Activated B cell treated with CpG ODN at 0.5 μM for 24 hours (primary cell): ENCODE measurements around the gene SUGP2. TPM values are rescaled to one million over a fixed set of nuclear protein-coding genes. Genes with fewer than 3 reads are reported as not detected.
"Not testable (repeated sequence)": the region's sequence is repeated elsewhere in the genome, so short reads cannot be mapped to it uniquely, and the experiment has no call there.

Source experiments
- ATAC-seq: fragments of 200-7000 bp; cut with Tn5 transposase; one replicate; pipeline ENCODE4 v1.10.0; 2021; ENCODE audit warnings: low read depth, mild to moderate bottlenecking, moderate library complexity
- CTCF ChIA-PET: fragments of 350-600 bp; sonication (Branson Sonifier 250); formaldehyde crosslinking; loops from one replicate; lab custom pipeline; 2021; ENCODE audit warnings: antibody characterized with exemption; lab: Charles Lee
- POLR2A ChIA-PET: fragments of 350-600 bp; sonication (Branson Sonifier 250); formaldehyde crosslinking; loops from one replicate; lab custom pipeline; 2021; ENCODE audit warnings: antibody characterized with exemption; lab: Charles Lee
- DNase-seq: peaks from one replicate; pipeline ENCODE4 v3.0.0; 2022
- H3K27ac Mint-ChIP-seq: one replicate; pipeline ENCODE4 v1.8.0; 2020; ENCODE audit warnings: mixed read lengths
- H3K27me3 Mint-ChIP-seq: one replicate; pipeline ENCODE4 v1.8.0; 2021; ENCODE audit warnings: mixed read lengths
- H3K36me3 Mint-ChIP-seq: one replicate; pipeline ENCODE4 v1.8.0; 2021; ENCODE audit warnings: low read depth, mixed read lengths
- H3K4me1 Mint-ChIP-seq: one replicate; pipeline ENCODE4 v1.8.0; 2021; ENCODE audit warnings: mixed read lengths
- H3K4me3 Mint-ChIP-seq: one replicate; pipeline ENCODE4 v1.8.0; 2020; ENCODE audit warnings: mild to moderate bottlenecking, mixed read lengths
- H3K9me3 Mint-ChIP-seq: one replicate; pipeline ENCODE4 v1.8.0; 2020; ENCODE audit warnings: mixed read lengths
- intact Hi-C: fragments of 100-400 bp; cut with micrococcal nuclease; formaldehyde crosslinking; loops from one replicate; pipeline ENCODE4 v1.15.1; 2024
- total RNA-seq: library from RNA; stranded (reverse); gene quantifications from 2 replicates; pipeline ENCODE4 v1.2.3, GENCODE V29; 2022
- TF ChIP-seq, protein P1 (sequence below): fragments of 200-600 bp; IDR thresholded peaks from one replicate; pipeline ENCODE4 v1.8.0; 2022; ENCODE audit warnings: antibody characterized with exemption, mild to moderate bottlenecking

SUGP2 gene
- total RNA-seq, 1 donor from 2014 or later, result 122 TPM

DNA sequence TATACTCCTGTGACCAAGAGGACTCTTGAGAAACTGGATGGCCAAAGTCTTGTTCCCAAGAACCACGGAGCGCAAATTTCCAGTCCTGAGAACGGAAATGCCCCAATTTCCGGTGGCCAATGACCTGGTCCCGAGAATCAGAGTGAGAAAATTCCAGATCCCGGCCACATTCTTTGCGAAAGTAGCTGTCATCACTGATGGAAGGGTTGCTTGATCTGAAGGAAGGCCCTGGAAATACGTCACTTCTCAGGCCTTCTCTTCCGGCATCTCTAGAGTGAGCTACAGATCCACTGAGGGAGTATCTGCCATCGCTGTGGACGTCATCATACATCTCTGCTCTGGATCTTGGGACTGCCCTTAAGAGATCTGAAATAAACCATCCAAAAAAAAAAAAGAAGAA lies 7.5 kb downstream of the SUGP2 start:
- Mint-ChIP-seq H3K9me3 (no peaks in the 10 kb centered on the region), H3K4me1 (peaks cover 7% of the 10 kb centered on the region), H3K27ac (no peak overlapping the region), H3K36me3 (peaks cover 77% of the 10 kb centered on the region), H3K27me3 (no peaks in the 10 kb centered on the region), H3K4me3 (no peak overlapping the region)
- ChIA-PET POLR2A (no interaction called here), CTCF (no interaction called here)
- ATAC-seq (no peak), DNase-seq (no peak)
- intact Hi-C loops, result no loop called here
- TF ChIP-seq, protein P1, sequence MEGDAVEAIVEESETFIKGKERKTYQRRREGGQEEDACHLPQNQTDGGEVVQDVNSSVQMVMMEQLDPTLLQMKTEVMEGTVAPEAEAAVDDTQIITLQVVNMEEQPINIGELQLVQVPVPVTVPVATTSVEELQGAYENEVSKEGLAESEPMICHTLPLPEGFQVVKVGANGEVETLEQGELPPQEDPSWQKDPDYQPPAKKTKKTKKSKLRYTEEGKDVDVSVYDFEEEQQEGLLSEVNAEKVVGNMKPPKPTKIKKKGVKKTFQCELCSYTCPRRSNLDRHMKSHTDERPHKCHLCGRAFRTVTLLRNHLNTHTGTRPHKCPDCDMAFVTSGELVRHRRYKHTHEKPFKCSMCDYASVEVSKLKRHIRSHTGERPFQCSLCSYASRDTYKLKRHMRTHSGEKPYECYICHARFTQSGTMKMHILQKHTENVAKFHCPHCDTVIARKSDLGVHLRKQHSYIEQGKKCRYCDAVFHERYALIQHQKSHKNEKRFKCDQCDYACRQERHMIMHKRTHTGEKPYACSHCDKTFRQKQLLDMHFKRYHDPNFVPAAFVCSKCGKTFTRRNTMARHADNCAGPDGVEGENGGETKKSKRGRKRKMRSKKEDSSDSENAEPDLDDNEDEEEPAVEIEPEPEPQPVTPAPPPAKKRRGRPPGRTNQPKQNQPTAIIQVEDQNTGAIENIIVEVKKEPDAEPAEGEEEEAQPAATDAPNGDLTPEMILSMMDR, result no peak

DNA sequence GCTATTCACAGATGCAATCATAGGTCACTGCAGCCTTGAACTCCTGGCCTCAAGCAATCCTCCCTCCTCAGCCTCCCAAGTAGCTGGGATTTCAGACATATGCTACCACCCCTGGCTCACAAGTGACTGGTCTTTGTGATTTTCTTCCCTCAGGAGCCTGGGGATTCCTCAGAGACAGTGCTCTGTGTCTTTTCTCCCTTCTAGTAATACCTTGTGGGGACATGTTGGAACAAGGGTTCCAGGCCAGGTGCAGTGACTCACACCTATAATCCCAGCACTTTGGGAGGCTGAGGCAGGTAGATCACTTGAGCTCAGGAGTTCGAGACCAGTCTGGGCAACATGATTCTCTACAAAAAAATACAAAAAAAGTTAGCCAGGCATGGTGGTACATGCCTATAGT lies 9.9 kb downstream of the SUGP2 start:
- intact Hi-C loops, H3K27me3 Mint-ChIP-seq, DNase-seq, H3K27ac Mint-ChIP-seq, H3K4me3 Mint-ChIP-seq, H3K4me1 Mint-ChIP-seq, ATAC-seq, POLR2A ChIA-PET, CTCF ChIA-PET, H3K9me3 Mint-ChIP-seq: not testable (repeated sequence)
- H3K36me3 Mint-ChIP-seq, result peaks cover 74% of the 10 kb centered on the region

DNA sequence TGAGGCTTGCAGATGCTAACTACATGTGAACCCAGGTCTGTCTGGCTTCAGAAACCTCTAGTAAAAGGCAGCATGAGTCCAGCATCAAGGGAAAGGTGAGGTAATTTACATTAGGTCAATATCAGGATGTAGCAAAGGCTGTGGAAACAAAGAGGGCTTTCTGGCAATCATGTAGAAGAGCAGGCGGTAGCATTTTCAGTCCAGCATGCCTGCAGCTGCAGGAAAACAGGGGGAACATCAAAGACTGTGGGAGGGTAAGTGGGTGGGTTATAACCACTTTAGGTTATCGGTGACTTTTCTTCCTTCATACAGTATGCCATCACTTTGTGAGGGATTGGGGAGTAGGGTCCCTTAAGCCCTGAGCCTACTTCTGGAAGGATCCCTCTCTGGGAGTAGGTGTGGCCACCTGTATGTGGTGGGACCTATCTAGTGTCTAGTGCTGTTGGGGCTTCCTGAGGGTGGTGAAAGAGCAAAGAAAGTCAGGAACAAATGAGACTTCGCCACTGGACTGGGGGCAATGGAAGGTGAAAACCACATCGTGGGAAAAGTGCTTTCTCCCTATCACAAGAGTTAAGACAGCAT lies 10.8 kb downstream of the SUGP2 start:
- no peaks in the 10 kb centered on the region for H3K9me3 Mint-ChIP-seq
- intact Hi-C loops, result no loop called here
- TF ChIP-seq, protein P1, result no peak
- no peak for ATAC-seq
- no peak overlapping the region for H3K4me3 Mint-ChIP-seq
- peaks cover 3% of the 10 kb centered on the region for H3K4me1 Mint-ChIP-seq
- no peak for DNase-seq
- no peak overlapping the region for H3K27ac Mint-ChIP-seq
- peaks cover 71% of the 10 kb centered on the region for H3K36me3 Mint-ChIP-seq
- POLR2A ChIA-PET, result interaction anchor here (0.5 to 0.9 kb wide), 2 partner anchors 9 to 103 kb away, joined by 3 to 4 read pairs; partner anchors contain the start of genes COPE and DDX49
- H3K27me3 Mint-ChIP-seq, result no peaks in the 10 kb centered on the region
- CTCF ChIA-PET, result no interaction called here

DNA sequence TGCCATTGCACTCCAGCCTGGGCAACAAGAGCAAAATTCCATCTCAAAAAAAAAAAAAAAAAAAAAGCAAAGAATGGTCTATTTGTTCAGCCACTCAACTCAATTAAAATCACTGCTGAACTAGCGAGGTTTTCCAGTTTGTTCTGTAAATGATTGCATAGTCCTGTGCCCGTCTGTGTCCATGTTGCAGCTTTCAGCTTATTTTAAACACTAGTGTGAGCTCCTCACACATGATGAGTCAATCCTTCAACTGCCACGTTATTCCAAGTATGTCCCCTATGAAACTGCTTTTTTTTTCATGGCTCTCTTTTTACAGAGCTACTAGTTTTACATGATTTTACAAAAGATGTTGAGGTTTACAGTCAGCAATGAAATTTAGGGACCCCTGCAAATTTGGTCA lies 12.2 kb downstream of the SUGP2 start:
- Mint-ChIP-seq H3K4me3 (no peak overlapping the region), H3K27me3 (no peaks in the 10 kb centered on the region), H3K27ac (no peak overlapping the region), H3K4me1 (no peaks in the 10 kb centered on the region), H3K36me3 (peaks cover 71% of the 10 kb centered on the region), H3K9me3 (no peaks in the 10 kb centered on the region)
- no peak for DNase-seq
- TF ChIP-seq, protein P1, result no peak
- CTCF ChIA-PET, result no interaction called here
- intact Hi-C loops, result no loop called here
- no peak for ATAC-seq
- POLR2A ChIA-PET, result interaction anchor here (0.6 to 0.9 kb wide), 3 partner anchors 17 to 102 kb away, joined by 3 to 5 read pairs (median 3); partner anchors contain the start of genes COPE and DDX49

DNA sequence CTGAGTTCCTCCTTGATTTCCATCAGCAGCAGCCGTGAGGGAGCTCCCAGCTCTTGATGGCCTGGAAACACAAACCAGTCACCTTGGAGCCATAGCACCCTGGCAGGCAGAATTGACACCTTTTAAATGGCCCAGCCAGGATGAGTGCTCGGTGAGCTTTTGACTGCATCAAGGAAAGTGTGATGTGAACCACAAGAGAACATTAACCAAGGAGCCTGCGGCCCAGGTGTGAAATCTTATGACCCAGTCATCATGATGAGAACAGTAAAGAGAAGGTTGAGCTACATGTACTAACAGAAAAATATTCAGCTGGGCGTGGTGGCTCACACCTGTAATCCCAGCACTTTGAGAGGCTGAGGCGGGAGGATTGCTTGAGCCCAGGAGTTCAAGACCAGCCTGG lies 22.8 kb downstream of the SUGP2 start:
- no peak overlapping the region for H3K4me3 Mint-ChIP-seq
- CTCF ChIA-PET, result no interaction called here
- peaks cover 73% of the 10 kb centered on the region for H3K36me3 Mint-ChIP-seq
- H3K4me1 Mint-ChIP-seq, result no peaks in the 10 kb centered on the region
- no peak overlapping the region for H3K27ac Mint-ChIP-seq
- DNase-seq (no peak), ATAC-seq (no peak)
- H3K9me3 Mint-ChIP-seq, result no peaks in the 10 kb centered on the region
- POLR2A ChIA-PET, result no interaction called here
- TF ChIP-seq, protein P1, result no peak
- no peaks in the 10 kb centered on the region for H3K27me3 Mint-ChIP-seq
- intact Hi-C loops, result no loop called here

DNA sequence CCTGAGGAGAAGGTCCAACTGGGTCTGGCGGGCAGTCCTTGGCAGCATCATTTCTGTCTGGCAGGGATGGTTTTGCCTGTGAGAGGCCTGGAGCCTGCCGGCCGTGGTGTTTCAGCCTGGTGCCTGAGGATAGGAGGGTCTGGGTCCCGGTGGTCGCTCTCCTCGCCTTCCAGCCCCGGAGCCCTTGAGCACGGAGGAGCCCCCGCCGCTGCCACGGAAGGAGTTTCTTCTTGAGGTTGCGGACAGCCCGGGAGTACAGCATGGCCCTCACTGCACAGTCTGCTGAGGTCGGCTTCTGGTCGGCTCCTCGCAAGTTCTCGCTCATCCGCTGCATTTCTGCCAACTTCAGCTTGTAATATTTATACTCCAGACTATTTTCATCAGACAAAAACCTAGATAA lies 23.4 kb downstream of the SUGP2 start:
- peaks cover 78% of the 10 kb centered on the region for H3K36me3 Mint-ChIP-seq
- ATAC-seq (no peak), DNase-seq (no peak)
- no peak overlapping the region for H3K4me3 Mint-ChIP-seq
- no peaks in the 10 kb centered on the region for H3K4me1 Mint-ChIP-seq
- ChIA-PET POLR2A (no interaction called here), CTCF (no interaction called here)
- TF ChIP-seq, protein P1, result no peak
- H3K9me3 Mint-ChIP-seq, result no peaks in the 10 kb centered on the region
- intact Hi-C loops, result no loop called here
- H3K27ac Mint-ChIP-seq, result no peak overlapping the region
- no peaks in the 10 kb centered on the region for H3K27me3 Mint-ChIP-seq
